HepG2 (cell line): ENCODE measurements around the gene RLN3. TPM values are rescaled to one million over a fixed set of nuclear protein-coding genes. Genes with fewer than 3 reads are reported as not detected.

Experiments used
- FIP1L1 ChIP-seq: fragments of 200-400 bp; formaldehyde crosslinking; IDR thresholded peaks from 2 replicates; pipeline ENCODE4 v1.6.1; 2018; ENCODE audit warnings: low read depth, mild to moderate bottlenecking, low read length, moderate library complexity, borderline replicate concordance; ENCODE audit not compliant: insufficient read depth
- HMG20A ChIP-seq: IDR thresholded peaks from 2 replicates; pipeline ENCODE4 v1.6.1; 2016; ENCODE audit warnings: borderline replicate concordance
- KLF6 ChIP-seq: IDR thresholded peaks from 2 replicates; pipeline ENCODE4 v1.8.0; 2016; ENCODE audit warnings: missing biosample characterization, missing genetic modification reagents
- KMT2B ChIP-seq: IDR thresholded peaks from 2 replicates; pipeline ENCODE4 v1.6.1; 2016; ENCODE audit warnings: missing genetic modification reagents, missing compliant biosample characterization
- NFATC3 ChIP-seq: sonication (generic); formaldehyde crosslinking; IDR thresholded peaks from 2 replicates; pipeline ENCODE4 v1.5.1; 2020; ENCODE audit warnings: mild to moderate bottlenecking, missing genetic modification reagents
- PBX2 ChIP-seq: IDR thresholded peaks from 2 replicates; pipeline ENCODE4 v1.6.1; 2016; ENCODE audit warnings: control low read depth
- SMC3 ChIP-seq: IDR thresholded peaks from 2 replicates; pipeline ENCODE4 v1.6.1; 2011; ENCODE audit warnings: low read length, improper control_type of control experiment
- TEAD3 ChIP-seq: optimal IDR thresholded peaks from 2 replicates; pipeline ENCODE3; 2016; ENCODE audit warnings: borderline replicate concordance
- TFDP2 ChIP-seq: sonication (generic); formaldehyde crosslinking; IDR thresholded peaks from 2 replicates; pipeline ENCODE4 v1.4.0; 2020; ENCODE audit warnings: missing genetic modification reagents
- TRIM22 ChIP-seq: fragments of 450-650 bp; IDR thresholded peaks from 2 replicates; pipeline ENCODE4 v1.6.1; 2017
- ZBTB7B ChIP-seq: sonication (generic); formaldehyde crosslinking; IDR thresholded peaks from 2 replicates; pipeline ENCODE4 v1.4.0; 2020; ENCODE audit warnings: missing genetic modification reagents
- ZFP36 ChIP-seq: fragments of 150-350 bp; IDR thresholded peaks from 2 replicates; pipeline ENCODE4 v1.6.1; 2018; ENCODE audit warnings: borderline replicate concordance, low read length, low read depth; ENCODE audit not compliant: partially characterized antibody
- ZFP41 ChIP-seq: sonication (generic); formaldehyde crosslinking; IDR thresholded peaks from 2 replicates; pipeline ENCODE4 v1.4.0; 2020; ENCODE audit warnings: mild to moderate bottlenecking, missing genetic modification reagents, borderline replicate concordance
- ZNF24 ChIP-seq: fragments of 450-650 bp; IDR thresholded peaks from 2 replicates; pipeline ENCODE4 v1.6.1; 2017; ENCODE audit warnings: antibody characterized with exemption, mild to moderate bottlenecking
- ZNF326 ChIP-seq: sonication (generic); formaldehyde crosslinking; IDR thresholded peaks from 2 replicates; pipeline ENCODE4 v1.4.0; 2020; ENCODE audit warnings: missing genetic modification reagents, borderline replicate concordance
- ZNF333 ChIP-seq: sonication (generic); formaldehyde crosslinking; IDR thresholded peaks from 2 replicates; pipeline ENCODE4 v1.4.0; 2020; ENCODE audit warnings: mild to moderate bottlenecking, missing genetic modification reagents, borderline replicate concordance
- ZNF503 ChIP-seq: sonication (generic); formaldehyde crosslinking; IDR thresholded peaks from 2 replicates; pipeline ENCODE4 v1.4.0; 2020; ENCODE audit warnings: missing genetic modification reagents
- ZNF572 ChIP-seq: sonication (generic); formaldehyde crosslinking; IDR thresholded peaks from 2 replicates; pipeline ENCODE4 v1.5.1; 2020; ENCODE audit warnings: mild to moderate bottlenecking, missing genetic modification reagents
- ZNF704 ChIP-seq: sonication (generic); formaldehyde crosslinking; IDR thresholded peaks from 2 replicates; pipeline ENCODE4 v1.8.1; 2023; ENCODE audit warnings: mild to moderate bottlenecking, inconsistent platforms, moderate library complexity, missing genetic modification reagents, borderline replicate concordance
- ZNF740 ChIP-seq: sonication (generic); formaldehyde crosslinking; IDR thresholded peaks from 2 replicates; pipeline ENCODE4 v1.4.0; 2020; ENCODE audit warnings: missing genetic modification reagents
- ZSCAN31 ChIP-seq: sonication (generic); formaldehyde crosslinking; IDR thresholded peaks from 2 replicates; pipeline ENCODE4 v1.5.0; 2020; ENCODE audit warnings: low read depth, mild to moderate bottlenecking, missing genetic modification reagents
- polyA plus RNA-seq, 8 experiments: library from polyadenylated mRNA; depleted of rRNA in 3 of 8; stranded (reverse) in 7 of 8; unstranded in 1 of 8; fragments of >200 nt; fragmentation: Illumina TruSeq in 4 of 8; extraction: Trizol in 4 of 8; gene quantifications; 2 replicates each; pipeline versions ENCODE4 v1.2.1 to v1.2.3, GENCODE V29; 2011 to 2016; ENCODE audit warnings: low read depth in 4 of 8, missing spikeins in 1 of 8, mixed read lengths in 1 of 8; ENCODE audit not compliant: insufficient read depth in 1 of 8
- total RNA-seq, 5 experiments: library from RNA; depleted of rRNA; stranded (reverse); fragments of >200 nt; fragmentation: Illumina TruSeq; extraction: Trizol; gene quantifications; 2 replicates each; pipeline ENCODE4 v1.2.3, GENCODE V29; 2016; ENCODE audit warnings: low read depth in 1 of 5
- TF ChIP-seq, protein P1 (sequence below): sonication (generic); formaldehyde crosslinking; IDR thresholded peaks from 2 replicates; pipeline ENCODE4 v1.4.0; 2020; ENCODE audit warnings: mild to moderate bottlenecking, missing genetic modification reagents

Gene RLN3
- total and polyA plus RNA-seq, 2 of the 13 experiments (the other 11 are each of a cell fraction or from before 2014, with no cell fraction given) = not detected

DNA sequence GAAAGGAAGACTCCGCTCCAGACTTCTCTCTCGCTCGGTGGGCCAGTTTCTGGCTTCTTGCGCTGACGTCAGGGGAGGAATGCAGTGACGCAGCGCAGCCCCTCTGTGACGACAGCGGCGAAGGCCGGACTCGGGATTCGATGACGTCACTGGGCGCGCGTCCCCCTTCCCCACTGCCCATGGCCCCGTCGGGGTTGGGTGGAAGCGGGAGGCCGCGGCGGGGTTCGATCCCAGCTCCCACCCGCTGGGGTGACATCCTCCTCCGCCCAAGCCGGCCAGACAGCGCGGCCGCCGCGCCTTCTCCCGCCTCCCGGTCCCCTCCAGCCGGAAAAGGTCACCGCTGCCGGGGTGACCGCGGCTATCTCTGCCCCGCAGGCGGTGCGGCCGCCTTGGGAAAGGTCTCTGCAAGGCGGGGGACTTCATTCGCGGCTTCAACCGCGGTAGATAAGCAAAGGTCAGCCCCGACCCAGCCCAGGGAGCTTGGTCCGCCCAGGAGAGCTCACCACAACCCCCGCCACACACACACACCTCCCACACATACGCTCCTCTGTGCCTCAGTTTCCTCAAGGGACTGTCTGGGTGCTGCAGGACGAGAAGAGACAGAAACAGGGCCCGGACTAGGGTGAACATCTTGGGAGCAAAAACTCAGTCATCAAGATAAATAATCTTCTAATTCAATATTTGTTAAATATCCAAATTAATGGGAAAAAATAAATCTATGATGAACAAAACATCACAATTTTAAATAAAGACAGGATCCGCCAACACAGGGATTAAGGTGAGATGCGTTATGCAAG lies 21.0 kb upstream of the RLN3 start (continued):
- TF ChIP-seq ZNF740 (no peak), ZBTB7B (peak; percentile 82; the same call in 1 of the 2 replicates), ZNF333 (CRISPR knock-in tag) (peak; percentile 84; the same call in 1 of the 2 replicates), TRIM22 (no peak), NFATC3 (CRISPR knock-in tag) (no peak), KLF6 (CRISPR knock-in tag) (no peak), ZNF326 (no peak), ZFP36 (no peak), ZNF572 (CRISPR knock-in tag) (no peak), ZSCAN31 (CRISPR knock-in tag) (peak; percentile 88), ZNF503 (no peak), TEAD3 (CRISPR knock-in tag) (peak; percentile 52), PBX2 (CRISPR knock-in tag) (no peak), HMG20A (CRISPR knock-in tag) (no peak), TFDP2 (0 out of 2 replicates have a peak, but pooled peaks have one; percentile 11), ZFP41 (0 out of 2 replicates have a peak, but pooled peaks have one; percentile 73), ZNF704 (CRISPR knock-in tag) (no peak), KMT2B (CRISPR knock-in tag) (peak; percentile 75), SMC3 (no peak), ZNF24 (no peak), FIP1L1 (no peak)
- TF ChIP-seq, protein P1, sequence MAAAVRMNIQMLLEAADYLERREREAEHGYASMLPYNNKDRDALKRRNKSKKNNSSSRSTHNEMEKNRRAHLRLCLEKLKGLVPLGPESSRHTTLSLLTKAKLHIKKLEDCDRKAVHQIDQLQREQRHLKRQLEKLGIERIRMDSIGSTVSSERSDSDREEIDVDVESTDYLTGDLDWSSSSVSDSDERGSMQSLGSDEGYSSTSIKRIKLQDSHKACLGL (CRISPR knock-in tag) = 0 out of 2 replicates have a peak, but pooled peaks have one; percentile 52
